H1 (cell line): ENCODE results near the gene MAP4K4. TPM values are rescaled to one million over a fixed set of nuclear protein-coding genes. Genes with fewer than 3 reads are reported as not detected.

Source experiments
- CTCF ChIA-PET: fragments of 300-600 bp; sonication (Branson Sonifier 250); formaldehyde crosslinking; loops from one replicate; lab custom pipeline; 2021; ENCODE audit not compliant: partially characterized antibody; lab: Charles Lee
- POLR2A ChIA-PET: fragments of 300-600 bp; sonication (Branson Sonifier 250); formaldehyde crosslinking; loops from one replicate; lab custom pipeline; 2021; ENCODE audit warnings: inconsistent platforms; ENCODE audit not compliant: partially characterized antibody; lab: Charles Lee
- DNase-seq, 2 experiments: peaks; one replicate each; pipeline versions ENCODE4 v3.0.0 to v3.0.0-alpha.2; 2010 to 2022; ENCODE audit warnings: low spot score in 2 of 2, low read depth in 1 of 2, mixed read lengths in 1 of 2
- FAIRE-seq: peaks from 2 replicates; lab custom pipeline; 2011; peaks lifted over from hg19 to GRCh38; lab: Jason Lieb, UNC
- H2AFZ ChIP-seq: 2 replicates; pipeline ENCODE4 v1.8.1; 2012; ENCODE audit warnings: low read length, inconsistent platforms
- H2AK5ac ChIP-seq: 2 replicates; pipeline ENCODE4 v1.6.1; 2013; ENCODE audit warnings: low read depth, low read length
- H2BK120ac ChIP-seq: replicated peaks from 2 replicates; pipeline ENCODE3; 2013; ENCODE audit warnings: low read depth, low read length, inconsistent platforms
- H2BK12ac ChIP-seq: 2 replicates; pipeline ENCODE4 v1.6.1; 2013; ENCODE audit warnings: low read depth, low read length
- H2BK15ac ChIP-seq: 2 replicates; pipeline ENCODE4 v1.6.1; 2013; ENCODE audit warnings: low read length
- H2BK20ac ChIP-seq: 2 replicates; pipeline ENCODE4 v1.6.1; 2013; ENCODE audit warnings: low read length
- H2BK5ac ChIP-seq: 2 replicates; pipeline ENCODE4 v1.6.1; 2013; ENCODE audit warnings: low read depth, low read length
- H3K14ac ChIP-seq: 2 replicates; pipeline ENCODE4 v1.6.1; 2013; ENCODE audit warnings: inconsistent platforms; ENCODE audit not compliant: insufficient read length
- H3K18ac ChIP-seq: 2 replicates; pipeline ENCODE4 v1.6.1; 2013; ENCODE audit warnings: low read length; ENCODE audit errors: extremely low read depth
- H3K23ac ChIP-seq: 2 replicates; pipeline ENCODE4 v1.6.1; 2013; ENCODE audit warnings: inconsistent platforms; ENCODE audit not compliant: insufficient read length
- H3K23me2 ChIP-seq: 2 replicates; pipeline ENCODE4 v1.6.1; 2013; ENCODE audit warnings: low read depth, low read length
- H3K27ac ChIP-seq: 2 replicates; pipeline ENCODE4 v1.6.1; 2011; ENCODE audit warnings: low read depth, low read length, inconsistent platforms
- H3K27me3 ChIP-seq, 4 experiments: replicated peaks in 1 of 4; 1 replicate in 1 of 4; 2 replicates in 3 of 4; pipeline versions ENCODE4 v1.6.1 to v1.8.1; 2011 to 2013; ENCODE audit warnings: low read length in 3 of 4, mild to moderate bottlenecking in 3 of 4, inconsistent platforms in 2 of 4, mixed read lengths in 2 of 4, moderate library complexity in 1 of 4; ENCODE audit not compliant: control insufficient read depth in 3 of 4, insufficient read depth in 3 of 4; ENCODE audit errors: extremely low read depth in 1 of 4
- H3K36me3 ChIP-seq, 4 experiments: 2 replicates each; pipeline versions ENCODE4 v1.6.1 to v1.8.1; 2011 to 2013; ENCODE audit warnings: mild to moderate bottlenecking in 4 of 4, low read length in 3 of 4, moderate library complexity in 2 of 4, control low read depth in 1 of 4, inconsistent platforms in 1 of 4; ENCODE audit not compliant: insufficient read depth in 4 of 4, control insufficient read depth in 2 of 4
- H3K4ac ChIP-seq: replicated peaks from 2 replicates; pipeline ENCODE3; 2013; ENCODE audit warnings: low read length, low read depth, mixed read lengths, inconsistent platforms; ENCODE audit not compliant: insufficient read length
- H3K4me1 ChIP-seq, 4 experiments: replicated peaks in 1 of 4; 1 replicate in 1 of 4; 2 replicates in 3 of 4; pipeline versions ENCODE4 v1.6.1 to v1.8.1; 2011 to 2013; ENCODE audit warnings: low read length in 3 of 4, inconsistent platforms in 2 of 4, mixed read lengths in 1 of 4; ENCODE audit not compliant: insufficient read depth in 4 of 4, control insufficient read depth in 3 of 4
- H3K4me2 ChIP-seq, 2 experiments: 2 replicates each; pipeline versions ENCODE4 v1.6.1 to v1.8.1; 2011 to 2013; ENCODE audit warnings: low read depth in 2 of 2, low read length in 2 of 2, control low read depth in 1 of 2, inconsistent platforms in 1 of 2, mild to moderate bottlenecking in 1 of 2; ENCODE audit not compliant: insufficient read depth in 1 of 2
- H3K4me3 ChIP-seq, 4 experiments: fragments of 200-600, 300-600 bp in 1 of 4; sonication (generic), shearing (Covaris generic), sonication (Bioruptor Twin) in 1 of 4; 2 replicates each; pipeline versions ENCODE4 v1.5.1 to v1.8.1; 2011 to 2016; ENCODE audit warnings: low read length in 4 of 4, low read depth in 3 of 4, control low read depth in 2 of 4, inconsistent platforms in 2 of 4, mild to moderate bottlenecking in 2 of 4, mixed read lengths in 1 of 4, moderate library complexity in 1 of 4; ENCODE audit not compliant: insufficient read depth in 2 of 4; ENCODE audit errors: extremely low read depth in 1 of 4
- H3K56ac ChIP-seq: replicated peaks from 2 replicates; pipeline ENCODE3; 2013; ENCODE audit warnings: low read depth, mild to moderate bottlenecking, mixed read lengths, low read length, inconsistent platforms; ENCODE audit not compliant: insufficient read length
- H3K79me1 ChIP-seq: 2 replicates; pipeline ENCODE4 v1.6.1; 2013; ENCODE audit warnings: low read depth, low read length, control low read depth
- H3K79me2 ChIP-seq, 2 experiments: 2 replicates each; pipeline versions ENCODE4 v1.6.1 to v1.8.1; 2012 to 2013; ENCODE audit warnings: low read length in 2 of 2, mild to moderate bottlenecking in 2 of 2, inconsistent platforms in 1 of 2; ENCODE audit not compliant: insufficient read depth in 2 of 2, control insufficient read depth in 1 of 2
- H3K9ac ChIP-seq, 4 experiments: replicated peaks in 1 of 4; 1 replicate in 1 of 4; 2 replicates in 3 of 4; pipeline versions ENCODE4 v1.6.1 to v1.8.1; 2011 to 2013; ENCODE audit warnings: low read depth in 3 of 4, low read length in 3 of 4, control low read depth in 2 of 4, mild to moderate bottlenecking in 2 of 4, moderate library complexity in 2 of 4, inconsistent platforms in 1 of 4; ENCODE audit errors: extremely low read depth in 1 of 4
- H3K9me3 ChIP-seq, 2 experiments: 2 replicates each; pipeline versions ENCODE4 v1.6.1 to v1.8.1; 2012 to 2013; ENCODE audit warnings: mild to moderate bottlenecking in 2 of 2, moderate library complexity in 2 of 2, control low read depth in 1 of 2, inconsistent platforms in 1 of 2, low read depth in 1 of 2, low read length in 1 of 2, mixed read lengths in 1 of 2; ENCODE audit not compliant: insufficient read depth in 2 of 2
- H4K20me1 ChIP-seq, 2 experiments: replicated peaks in 1 of 2; 2 replicates each; pipeline versions ENCODE3 to v1.8.1; 2011 to 2013; ENCODE audit warnings: inconsistent platforms in 2 of 2, low read length in 2 of 2, mild to moderate bottlenecking in 1 of 2; ENCODE audit not compliant: insufficient read depth in 2 of 2, control insufficient read depth in 1 of 2
- H4K5ac ChIP-seq: 2 replicates; pipeline ENCODE4 v1.6.1; 2013; ENCODE audit warnings: low read length, low read depth, mixed read lengths, inconsistent platforms; ENCODE audit not compliant: insufficient read length
- H4K8ac ChIP-seq: 2 replicates; pipeline ENCODE4 v1.8.0; 2013; ENCODE audit warnings: mild to moderate bottlenecking, moderate library complexity, low read length, inconsistent platforms; ENCODE audit not compliant: insufficient read depth; ENCODE audit errors: extremely low read depth
- H4K91ac ChIP-seq: replicated peaks from 2 replicates; pipeline ENCODE3; 2013; ENCODE audit warnings: low read length, mixed read lengths, inconsistent platforms; ENCODE audit not compliant: insufficient read length
- ASH2L ChIP-seq: fragments of 200-600, 300-600 bp; sonication (generic); IDR thresholded peaks from one replicate; pipeline ENCODE4 v1.7.1; 2017; ENCODE audit warnings: low read length
- GABPA ChIP-seq: IDR thresholded peaks from 2 replicates; pipeline ENCODE4 v1.6.1; 2011; ENCODE audit warnings: mild to moderate bottlenecking, low read length, moderate library complexity, borderline replicate concordance; ENCODE audit not compliant: insufficient read depth
- HDAC2 ChIP-seq, 2 experiments: fragments of 300-600 bp in 1 of 2; sonication (generic) in 1 of 2; IDR thresholded peaks; 2 replicates each; pipeline ENCODE4 v1.6.1; 2011 to 2012; ENCODE audit warnings: low read depth in 2 of 2, low read length in 2 of 2, mild to moderate bottlenecking in 2 of 2, moderate library complexity in 2 of 2, borderline replicate concordance in 1 of 2, inconsistent platforms in 1 of 2
- MAFK ChIP-seq: IDR thresholded peaks from 2 replicates; pipeline ENCODE4 v1.6.1; 2012; ENCODE audit warnings: low read depth, mild to moderate bottlenecking, improper control_type of control experiment, low read length
- POLR2A ChIP-seq, 2 experiments: IDR thresholded peaks; 1 replicate in 1 of 2; 2 replicates in 1 of 2; pipeline ENCODE4 v1.6.1; 2011; ENCODE audit warnings: low read depth in 2 of 2, low read length in 2 of 2, mild to moderate bottlenecking in 2 of 2; ENCODE audit errors: control extremely low read depth in 1 of 2
- RBBP5 ChIP-seq: IDR thresholded peaks from 2 replicates; pipeline ENCODE4 v1.7.1; 2012; ENCODE audit warnings: low read depth, mild to moderate bottlenecking, inconsistent platforms, low read length, moderate library complexity, borderline replicate concordance
- RFX5 ChIP-seq: IDR thresholded peaks from 2 replicates; pipeline ENCODE4 v1.6.1; 2011; ENCODE audit warnings: low read depth, low read length, improper control_type of control experiment, borderline replicate concordance
- SAP30 ChIP-seq: fragments of 300-600 bp; sonication (generic); IDR thresholded peaks from 2 replicates; pipeline ENCODE4 v1.7.1; 2012; ENCODE audit warnings: low read length, moderate library complexity, mild to moderate bottlenecking, inconsistent platforms; ENCODE audit not compliant: insufficient read depth, insufficient replicate concordance
- TAF1 ChIP-seq: IDR thresholded peaks from 2 replicates; pipeline ENCODE4 v1.6.1; 2011; ENCODE audit warnings: mild to moderate bottlenecking, low read depth, low read length
- TEAD4 ChIP-seq: IDR thresholded peaks from 2 replicates; pipeline ENCODE4 v1.6.1; 2012; ENCODE audit warnings: low read depth, low read length, inconsistent platforms, mixed read lengths
- WGBS, 2 experiments: shearing (Covaris generic) in 1 of 2; methylation state at CpG; one replicate each; pipeline versions ENCODE4 v1.1.6 to v1.1.7; 2013 to 2015; ENCODE audit warnings: low lambda C conversion rate in 2 of 2, mixed read lengths in 2 of 2, inconsistent platforms in 1 of 2, low coverage in 1 of 2, missing lambda C conversion rate in 1 of 2; ENCODE audit not compliant: insufficient replicate concordance in 2 of 2, insufficient coverage in 1 of 2, insufficient read length in 1 of 2; ENCODE audit errors: extremely low coverage in 1 of 2, missing lambda C conversion rate in 1 of 2; 5-methylcytosine and 5-hydroxymethylcytosine counted together
- polyA plus RNA-seq, 7 experiments: library from polyadenylated mRNA; depleted of rRNA in 3 of 7; stranded (reverse) in 5 of 7; unstranded in 2 of 7; fragments of >200 nt in 5 of 7; fragments of 200-250 nt in 2 of 7; gene quantifications; 1 replicate in 5 of 7; 2 replicates in 1 of 7; 4 replicates in 1 of 7; pipeline versions ENCODE4 v1.2.1 to v1.2.3, GENCODE V29; 2011 to 2013; ENCODE audit warnings: missing spikeins in 2 of 7, mixed read lengths in 2 of 7
- total RNA-seq: library from RNA; stranded (reverse); fragmentation: NEBNext Ultra II Directional; extraction: Animal tissue kit (Norgen Biotek cat#: 25700); gene quantifications from 2 replicates; pipeline ENCODE4 v1.2.1, GENCODE V29; 2021
- TF ChIP-seq, protein P1 (sequence below): IDR thresholded peaks from 2 replicates; pipeline ENCODE4 v1.6.1; 2012; ENCODE audit warnings: inconsistent platforms

Gene MAP4K4
- total and polyA plus RNA-seq, 2 of the 8 experiments (the other 6 are each of a cell fraction or from before 2014, with no cell fraction given) = 53.2 to 138 TPM

- Histone ChIP-seq H2AFZ (no peak overlapping the region), H3K4ac (no peak overlapping the region), H2BK20ac (no peak overlapping the region), H3K23ac (no peak overlapping the region), H4K5ac (no peak overlapping the region), H4K8ac (no peak overlapping the region), H2BK5ac (no peak overlapping the region), H2BK120ac (no peak overlapping the region), H3K27ac (no peak overlapping the region), H3K36me3 (no peaks in the 10 kb centered on the region), H3K27me3 (no peaks in the 10 kb centered on the region), H3K4me3 (no peak overlapping the region), H3K9me3 (no peaks in the 10 kb centered on the region), H2BK12ac (no peak overlapping the region), H3K79me2 (peaks cover 21 to 99% of the 10 kb centered on the region in 2 experiments), H3K79me1 (peaks cover 13% of the 10 kb centered on the region), H3K9ac (no peak overlapping the region), H3K56ac (no peak overlapping the region), H3K23me2 (no peaks in the 10 kb centered on the region; the same call in 1 of the 2 replicates), H4K20me1 (peaks cover 18 to 30% of the 10 kb centered on the region in 2 experiments), H2BK15ac (no peak overlapping the region), H4K91ac (no peak overlapping the region), H3K18ac (no peak overlapping the region), H3K14ac (no peak overlapping the region), H2AK5ac (no peak overlapping the region), H3K4me1 (peaks cover 5 to 39% (median 19%) of the 10 kb centered on the region in 4 experiments; a peak in 4 of 7 replicates), H3K4me2 (no peak overlapping the region; a peak in 1 of 4 replicates)
- ChIA-PET POLR2A (interaction anchor here (1.5 kb wide), 1 partner anchor 75 kb away, joined by 5 read pairs; the partner anchor contains the start of gene MAP4K4), CTCF (interaction anchor here (1.1 to 3.2 kb wide), 9 partner anchors 11 to 352 kb away, joined by 3 to 13 read pairs (median 5); no protein-coding TSS in a partner anchor)
- DNase-seq = no peak
- WGBS, 2 experiments = 98% methylated on average over 2 of the region's 2 CpGs; no CpG with 5 or more reads in 1 of the 2 experiments
- TF ChIP-seq GABPA = no peak
- no peak for TF ChIP-seq MAFK
- no peak for TF ChIP-seq RBBP5
- TF ChIP-seq TEAD4 = no peak
- TF ChIP-seq HDAC2 (IDR thresholded peaks at IDR 0.05; ENCODE audit: borderline replicate concordance in 1 of 2, low read depth in 2 of 2, low read length in 2 of 2) = no peak
- no peak for TF ChIP-seq TAF1
- TF ChIP-seq RFX5 = no peak
- TF ChIP-seq ASH2L = no peak
- TF ChIP-seq POLR2A (IDR thresholded peaks at IDR 0.05; ENCODE audit: control extremely low read depth in 1 of 2, low read depth in 2 of 2, low read length in 2 of 2) = no peak
- TF ChIP-seq, protein P1, sequence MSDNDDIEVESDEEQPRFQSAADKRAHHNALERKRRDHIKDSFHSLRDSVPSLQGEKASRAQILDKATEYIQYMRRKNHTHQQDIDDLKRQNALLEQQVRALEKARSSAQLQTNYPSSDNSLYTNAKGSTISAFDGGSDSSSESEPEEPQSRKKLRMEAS = no peak
- TF ChIP-seq SAP30 = no peak
- FAIRE-seq = no peak
Observed at GRCh38 chr2:101771910-101772321, 74.4 kb downstream of the MAP4K4 start.
